Measurements from ENCODE around the gene CRB2. TPM values are rescaled to one million over a fixed set of nuclear protein-coding genes. Genes with fewer than 3 reads are reported as not detected.

Gene CRB2
- total and polyA plus RNA-seq, 2 donors (not counting 1 experiment from before 2014, with no cell fraction given) = 1.4 to 2.4 TPM

- peak; percentile 80 for ATAC-seq (ENCODE audit: low read depth)
- Histone ChIP-seq H2AFZ (ENCODE audit: insufficient read depth, low read depth, low read length, poor library complexity, severe bottlenecking) (no peak overlapping the region), H3K36me3 (replicated peaks in 1 of 2; ENCODE audit: control extremely low read depth in 1 of 2, control insufficient read depth in 1 of 2, extremely low read depth in 1 of 2, insufficient read depth in 2 of 2, low read length in 1 of 2) (no peaks in the 10 kb centered on the region), H3K4me2 (replicated peaks; ENCODE audit: low read depth, low read length, poor library complexity, severe bottlenecking) (no peak overlapping the region), H3K79me2 (ENCODE audit: control insufficient read depth, insufficient read depth, low read length) (no peaks in the 10 kb centered on the region), H3K4me1 (ENCODE audit: control insufficient read depth in 2 of 2, insufficient read depth in 2 of 2, low read length in 2 of 2) (peaks cover 4 to 8% of the 10 kb centered on the region in 2 donors), H3K27ac (ENCODE audit: low read length in 2 of 2) (no peak overlapping the region), H3K27me3 (replicated peaks in 1 of 4; ENCODE audit: control extremely low read depth in 1 of 4, control insufficient read depth in 3 of 4, insufficient read depth in 4 of 4, low read length in 3 of 4) (no peaks in the 10 kb centered on the region), H3K9ac (ENCODE audit: low read length) (no peak overlapping the region), H3K9me3 (ENCODE audit: control extremely low read depth in 1 of 3, control insufficient read depth in 2 of 3, insufficient read depth in 1 of 3, low read length in 2 of 3) (no peaks in the 10 kb centered on the region), H3K4me3 (ENCODE audit: control extremely low read depth in 1 of 5, extremely low read depth in 1 of 5, insufficient read depth in 1 of 5, low read depth in 2 of 5, low read length in 4 of 5) (no peak overlapping the region), H4K20me1 (ENCODE audit: control insufficient read depth, insufficient read depth, low read length, poor library complexity, severe bottlenecking) (no peaks in the 10 kb centered on the region)
- 48% methylated on average over 15 of the region's 22 CpGs for WGBS (ENCODE audit: insufficient coverage)
- Mint-ChIP-seq H3K9me3 (ENCODE audit: insufficient read depth) (no peaks in the 10 kb centered on the region), H3K27ac (peak overlapping the region; percentile 46), H3K4me3 (no peak overlapping the region), H3K4me1 (peaks cover 16% of the 10 kb centered on the region), H3K27me3 (peaks cover 2% of the 10 kb centered on the region)
- DNase-seq = peak; percentile 59
- CTCF ChIA-PET = interaction anchor here (1.1 to 1.9 kb wide), 3 partner anchors 11 to 280 kb away, joined by 4 to 16 read pairs (median 7); no protein-coding TSS in a partner anchor
- POLR2A ChIA-PET = no interaction called here
- intact Hi-C loops (cut with micrococcal nuclease) = no loop called here
- TF ChIP-seq CTCF (IDR thresholded peaks at IDR 0.05) = no peak
- no peak for TF ChIP-seq EZH2 (IDR thresholded peaks at IDR 0.05; ENCODE audit: borderline replicate concordance, insufficient read depth, low read depth, low read length, poor library complexity, severe bottlenecking)
Measured at GRCh38 chr9:123360161-123361085, 4.4 kb downstream of the CRB2 start.

- H3K27me3 Mint-ChIP-seq = peaks cover 3% of the 10 kb centered on the region
- intact Hi-C loops (cut with micrococcal nuclease) = no loop called here
- no peak overlapping the region for H3K4me3 Mint-ChIP-seq
- ChIA-PET CTCF (no interaction called here), POLR2A (no interaction called here)
- H3K9me3 Mint-ChIP-seq (ENCODE audit: insufficient read depth) = no peaks in the 10 kb centered on the region
- no peaks in the 10 kb centered on the region for H3K36me3 ChIP-seq (replicated peaks in 1 of 2; ENCODE audit: control extremely low read depth in 1 of 2, control insufficient read depth in 1 of 2, extremely low read depth in 1 of 2, insufficient read depth in 2 of 2, low read length in 1 of 2)
- DNase-seq = no peak
- no peak for ATAC-seq (ENCODE audit: low read depth)
- no peaks in the 10 kb centered on the region for H3K27me3 ChIP-seq (replicated peaks in 1 of 4; ENCODE audit: control extremely low read depth in 1 of 4, control insufficient read depth in 3 of 4, insufficient read depth in 4 of 4, low read length in 3 of 4)
- H3K4me3 ChIP-seq (ENCODE audit: control extremely low read depth in 1 of 5, extremely low read depth in 1 of 5, insufficient read depth in 1 of 5, low read depth in 2 of 5, low read length in 4 of 5) = no peak overlapping the region
- no peak overlapping the region for H3K27ac Mint-ChIP-seq
- H3K27ac ChIP-seq (ENCODE audit: low read length in 2 of 2) = no peak overlapping the region
- H3K79me2 ChIP-seq (ENCODE audit: control insufficient read depth, insufficient read depth, low read length) = no peaks in the 10 kb centered on the region
- H3K4me2 ChIP-seq (replicated peaks; ENCODE audit: low read depth, low read length, poor library complexity, severe bottlenecking) = no peak overlapping the region
- no peaks in the 10 kb centered on the region for H3K9me3 ChIP-seq (ENCODE audit: control extremely low read depth in 1 of 3, control insufficient read depth in 2 of 3, insufficient read depth in 1 of 3, low read length in 2 of 3)
- H2AFZ ChIP-seq (ENCODE audit: insufficient read depth, low read depth, low read length, poor library complexity, severe bottlenecking) = no peak overlapping the region
- 94% methylated on average over 5 of the region's 10 CpGs for WGBS (ENCODE audit: insufficient coverage)
- TF ChIP-seq CTCF (IDR thresholded peaks at IDR 0.05) = no peak
- no peak for TF ChIP-seq EZH2 (IDR thresholded peaks at IDR 0.05; ENCODE audit: borderline replicate concordance, insufficient read depth, low read depth, low read length, poor library complexity, severe bottlenecking)
- no peaks in the 10 kb centered on the region for H4K20me1 ChIP-seq (ENCODE audit: control insufficient read depth, insufficient read depth, low read length, poor library complexity, severe bottlenecking)
- H3K9ac ChIP-seq (ENCODE audit: low read length) = no peak overlapping the region
- peaks cover 16% of the 10 kb centered on the region for H3K4me1 Mint-ChIP-seq
- H3K4me1 ChIP-seq (ENCODE audit: control insufficient read depth in 2 of 2, insufficient read depth in 2 of 2, low read length in 2 of 2) = peaks cover 4 to 8% of the 10 kb centered on the region in 2 donors
Measured at GRCh38 chr9:123361086-123361730, 5.2 kb downstream of the CRB2 start.
